HepG2 (cell line): ENCODE results near the gene CAPN12.

ENCODE experiments used
- ATF3 ChIP-seq: sonication (generic); formaldehyde crosslinking; IDR thresholded peaks from 2 replicates; pipeline ENCODE4 v1.4.0; 2020; ENCODE audit warnings: missing genetic modification reagents
- CTCF ChIP-seq: sonication (generic); formaldehyde crosslinking; IDR thresholded peaks from 2 replicates; pipeline ENCODE4 v1.5.0; 2020; ENCODE audit warnings: mild to moderate bottlenecking, missing genetic modification reagents, moderate library complexity
- HBP1 ChIP-seq: IDR thresholded peaks from 2 replicates; pipeline ENCODE4 v1.6.1; 2016; ENCODE audit warnings: low read depth, control low read depth
- HMG20A ChIP-seq: IDR thresholded peaks from 2 replicates; pipeline ENCODE4 v1.6.1; 2016; ENCODE audit warnings: borderline replicate concordance
- MAX ChIP-seq: IDR thresholded peaks from 2 replicates; pipeline ENCODE4 v1.6.1; 2012; ENCODE audit warnings: inconsistent platforms
- NR2F6 ChIP-seq, 2 experiments: IDR thresholded peaks; 2 replicates each; pipeline ENCODE4 v1.6.1; 2016; ENCODE audit warnings: antibody characterized with exemption in 1 of 2, mild to moderate bottlenecking in 1 of 2
- PLRG1 ChIP-seq: fragments of 450-650 bp; conservative IDR thresholded peaks from 2 replicates; pipeline ENCODE4 v1.6.1; 2016
- POLR2A ChIP-seq, 2 experiments: IDR thresholded peaks; 2 replicates each; pipeline ENCODE4 v1.6.1; 2011; ENCODE audit warnings: low read depth in 2 of 2, low read length in 2 of 2, mild to moderate bottlenecking in 1 of 2, moderate library complexity in 1 of 2; ENCODE audit not compliant: insufficient read depth in 1 of 2
- THYN1 ChIP-seq: sonication (generic); formaldehyde crosslinking; IDR thresholded peaks from 2 replicates; pipeline ENCODE4 v1.8.1; 2023; ENCODE audit warnings: low read depth, mild to moderate bottlenecking, moderate library complexity, missing genetic modification reagents, borderline replicate concordance
- WIZ ChIP-seq: sonication (generic); formaldehyde crosslinking; IDR thresholded peaks from 2 replicates; pipeline ENCODE4 v1.5.1; 2020; ENCODE audit warnings: mild to moderate bottlenecking, missing genetic modification reagents
- YY1 ChIP-seq: IDR thresholded peaks from 2 replicates; pipeline ENCODE4 v1.6.1; 2011; ENCODE audit warnings: low read length, low read depth, moderate library complexity, mild to moderate bottlenecking; ENCODE audit not compliant: insufficient read depth, insufficient replicate concordance
- ZBTB42 ChIP-seq: sonication (generic); formaldehyde crosslinking; IDR thresholded peaks from 2 replicates; pipeline ENCODE4 v1.5.0; 2020; ENCODE audit warnings: mild to moderate bottlenecking, missing genetic modification reagents
- ZC3H4 ChIP-seq: sonication (generic); formaldehyde crosslinking; IDR thresholded peaks from 2 replicates; pipeline ENCODE4 v1.4.0; 2020; ENCODE audit warnings: missing genetic modification reagents, borderline replicate concordance
- ZNF317 ChIP-seq: sonication (generic); formaldehyde crosslinking; IDR thresholded peaks from 2 replicates; pipeline ENCODE4 v1.5.0; 2020; ENCODE audit warnings: mild to moderate bottlenecking, missing genetic modification reagents

- TF ChIP-seq PLRG1 (no peak), ATF3 (no peak), MAX (no peak), ZC3H4 (CRISPR knock-in tag) (no peak), THYN1 (CRISPR knock-in tag) (no peak), WIZ (CRISPR knock-in tag) (no peak), ZBTB42 (CRISPR knock-in tag) (no peak), CTCF (CRISPR knock-in tag) (no peak), YY1 (no peak), POLR2A (IDR thresholded peaks at IDR 0.05; ENCODE audit: insufficient read depth in 1 of 2, low read depth in 2 of 2, low read length in 2 of 2) (no peak), ZNF317 (CRISPR knock-in tag) (no peak), HMG20A (no peak), NR2F6 (IDR thresholded peaks at IDR 0.05) (no peak), NR2F6 (CRISPR knock-in tag; IDR thresholded peaks at IDR 0.05) (no peak), HBP1 (no peak)
Measured at GRCh38 chr19:38726284-38726673, 18.0 kb downstream of the CAPN12 start.
